Measurements from ENCODE around the gene INA.

Gene INA

GRCh38 chr10:103333934-103334520 lies 57.1 kb downstream of the INA start:
- Histone ChIP-seq H3K4me3 (ENCODE audit: low read length) (no peak overlapping the region), H3K36me3 (ENCODE audit: control insufficient read depth, insufficient read depth, low read length) (peaks cover 3% of the 10 kb centered on the region), H3K27me3 (ENCODE audit: control insufficient read depth, insufficient read depth, low read length) (no peaks in the 10 kb centered on the region)

GRCh38 chr10:103334567-103334966 lies 57.6 kb downstream of the INA start:
- Histone ChIP-seq H3K27me3 (ENCODE audit: control insufficient read depth, insufficient read depth, low read length) (no peaks in the 10 kb centered on the region), H3K27ac (ENCODE audit: low read depth, low read length) (no peak overlapping the region), H3K36me3 (ENCODE audit: control insufficient read depth, insufficient read depth, low read length) (peaks cover 3% of the 10 kb centered on the region), H3K4me3 (ENCODE audit: low read length) (no peak overlapping the region), H3K4me1 (ENCODE audit: control insufficient read depth, insufficient read depth, low read length) (no peaks in the 10 kb centered on the region), H3K9ac (ENCODE audit: low read length) (no peak overlapping the region)

More at GRCh38 chr10:103333934-103334520, 57.1 kb downstream of the INA start:
- H3K4me1 ChIP-seq (ENCODE audit: control insufficient read depth, insufficient read depth, low read length) = no peaks in the 10 kb centered on the region
- H3K9ac ChIP-seq (ENCODE audit: low read length) = no peak overlapping the region
- H3K27ac ChIP-seq (ENCODE audit: low read depth, low read length) = no peak overlapping the region

GRCh38 chr10:103336370-103336769 lies 59.4 kb downstream of the INA start:
- Histone ChIP-seq H3K4me1 (ENCODE audit: control insufficient read depth, insufficient read depth, low read length) (no peaks in the 10 kb centered on the region), H3K27me3 (ENCODE audit: control insufficient read depth, insufficient read depth, low read length) (no peaks in the 10 kb centered on the region), H3K4me3 (ENCODE audit: low read length) (no peak overlapping the region), H3K9ac (ENCODE audit: low read length) (no peak overlapping the region), H3K27ac (ENCODE audit: low read depth, low read length) (no peak overlapping the region), H3K36me3 (ENCODE audit: control insufficient read depth, insufficient read depth, low read length) (peaks cover 3% of the 10 kb centered on the region)
